ENCODE results near the gene LOXL4.

The LOXL4 gene

GRCh38 chr10:98208925-98209324 is 59.1 kb downstream of the LOXL4 start:
- Histone ChIP-seq H3K9ac (ENCODE audit: low read depth in 1 of 2, low read length in 2 of 2) (no peak overlapping the region), H3K4me1 (ENCODE audit: control insufficient read depth in 1 of 2, insufficient read depth in 2 of 2, low read length in 2 of 2) (peaks cover 5 to 11% of the 10 kb centered on the region in 2 donors), H3K9me3 (ENCODE audit: control insufficient read depth in 1 of 2, low read length in 2 of 2) (no peaks in the 10 kb centered on the region), H3K27ac (ENCODE audit: low read depth, low read length) (no peak overlapping the region), H3K27me3 (ENCODE audit: control insufficient read depth in 1 of 2, insufficient read depth in 2 of 2, low read length in 2 of 2) (no peaks in the 10 kb centered on the region), H3K36me3 (ENCODE audit: control insufficient read depth in 1 of 2, insufficient read depth in 2 of 2, low read length in 2 of 2) (peaks cover 13 to 18% of the 10 kb centered on the region in 2 donors), H3K4me3 (ENCODE audit: low read depth in 1 of 2, low read length in 2 of 2) (no peak overlapping the region)

GRCh38 chr10:98205351-98205750 is 62.6 kb downstream of the LOXL4 start:
- Histone ChIP-seq H3K4me1 (ENCODE audit: control insufficient read depth in 1 of 2, insufficient read depth in 2 of 2, low read length in 2 of 2) (peaks cover 5 to 7% of the 10 kb centered on the region in 2 donors), H3K36me3 (ENCODE audit: control insufficient read depth in 1 of 2, insufficient read depth in 2 of 2, low read length in 2 of 2) (peaks cover 13 to 15% of the 10 kb centered on the region in 2 donors), H3K4me3 (ENCODE audit: low read depth in 1 of 2, low read length in 2 of 2) (no peak overlapping the region), H3K9ac (ENCODE audit: low read depth in 1 of 2, low read length in 2 of 2) (no peak overlapping the region), H3K27ac (ENCODE audit: low read depth, low read length) (no peak overlapping the region), H3K9me3 (ENCODE audit: control insufficient read depth in 1 of 2, low read length in 2 of 2) (no peaks in the 10 kb centered on the region), H3K27me3 (ENCODE audit: control insufficient read depth in 1 of 2, insufficient read depth in 2 of 2, low read length in 2 of 2) (no peaks in the 10 kb centered on the region)

GRCh38 chr10:98202378-98202777 is 65.6 kb downstream of the LOXL4 start:
- Histone ChIP-seq H3K9ac (ENCODE audit: low read depth in 1 of 2, low read length in 2 of 2) (no peak overlapping the region), H3K27me3 (ENCODE audit: control insufficient read depth in 1 of 2, insufficient read depth in 2 of 2, low read length in 2 of 2) (no peaks in the 10 kb centered on the region), H3K4me3 (ENCODE audit: low read depth in 1 of 2, low read length in 2 of 2) (no peak overlapping the region), H3K36me3 (ENCODE audit: control insufficient read depth in 1 of 2, insufficient read depth in 2 of 2, low read length in 2 of 2) (no peaks in the 10 kb centered on the region), H3K27ac (ENCODE audit: low read depth, low read length) (no peak overlapping the region), H3K9me3 (ENCODE audit: control insufficient read depth in 1 of 2, low read length in 2 of 2) (no peaks in the 10 kb centered on the region), H3K4me1 (ENCODE audit: control insufficient read depth in 1 of 2, insufficient read depth in 2 of 2, low read length in 2 of 2) (no peaks in the 10 kb centered on the region)

- Histone ChIP-seq H3K9ac (ENCODE audit: low read depth in 1 of 2, low read length in 2 of 2) (no peak overlapping the region), H3K27ac (ENCODE audit: low read depth, low read length) (no peak overlapping the region), H3K9me3 (ENCODE audit: control insufficient read depth in 1 of 2, low read length in 2 of 2) (no peaks in the 10 kb centered on the region), H3K4me1 (ENCODE audit: control insufficient read depth in 1 of 2, insufficient read depth in 2 of 2, low read length in 2 of 2) (no peaks in the 10 kb centered on the region), H3K36me3 (ENCODE audit: control insufficient read depth in 1 of 2, insufficient read depth in 2 of 2, low read length in 2 of 2) (no peaks in the 10 kb centered on the region), H3K27me3 (ENCODE audit: control insufficient read depth in 1 of 2, insufficient read depth in 2 of 2, low read length in 2 of 2) (no peaks in the 10 kb centered on the region), H3K4me3 (ENCODE audit: low read depth in 1 of 2, low read length in 2 of 2) (no peak overlapping the region)
These were observed 66.2 kb downstream of the LOXL4 start for GRCh38 chr10:98201760-98202159.

Measured in duodenal mucosa (tissue), 2 donors.